GM20000 (cell line): ENCODE data around the gene UTF1.

ENCODE experiments used
- DNase-seq: peaks from one replicate; pipeline ENCODE4 v3.0.0; 2012; ENCODE audit warnings: low spot score
- TF ChIP-seq, protein P1 (sequence below): IDR thresholded peaks from 2 replicates; pipeline ENCODE4 v1.5.1; 2012; ENCODE audit warnings: mild to moderate bottlenecking, control low read depth; ENCODE audit errors: extremely low read depth, missing control alignments

UTF1 gene, protein sequence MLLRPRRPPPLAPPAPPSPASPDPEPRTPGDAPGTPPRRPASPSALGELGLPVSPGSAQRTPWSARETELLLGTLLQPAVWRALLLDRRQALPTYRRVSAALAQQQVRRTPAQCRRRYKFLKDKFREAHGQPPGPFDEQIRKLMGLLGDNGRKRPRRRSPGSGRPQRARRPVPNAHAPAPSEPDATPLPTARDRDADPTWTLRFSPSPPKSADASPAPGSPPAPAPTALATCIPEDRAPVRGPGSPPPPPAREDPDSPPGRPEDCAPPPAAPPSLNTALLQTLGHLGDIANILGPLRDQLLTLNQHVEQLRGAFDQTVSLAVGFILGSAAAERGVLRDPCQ

DNA sequence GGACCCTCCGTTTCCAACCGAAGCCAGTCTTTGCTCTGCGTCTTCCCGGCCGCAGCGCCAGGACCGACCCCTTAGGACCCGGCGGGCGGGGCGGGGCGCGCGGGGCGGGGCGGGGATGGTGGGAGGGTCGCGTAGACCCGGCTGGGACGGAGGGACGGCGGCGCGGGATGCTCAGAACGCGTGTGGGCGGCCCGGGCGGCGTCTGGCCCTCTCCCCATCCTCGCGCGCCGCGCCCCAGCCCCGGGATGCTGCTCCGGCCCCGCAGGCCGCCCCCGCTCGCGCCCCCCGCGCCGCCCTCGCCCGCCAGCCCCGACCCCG, at the start of gene UTF1:
TSS of gene UTF1 (plus strand) at position 174 of the 318 bp plus-strand sequence. CDS start at position 246, 72 bp downstream.
- no peak for DNase-seq
- TF ChIP-seq, protein P1, sequence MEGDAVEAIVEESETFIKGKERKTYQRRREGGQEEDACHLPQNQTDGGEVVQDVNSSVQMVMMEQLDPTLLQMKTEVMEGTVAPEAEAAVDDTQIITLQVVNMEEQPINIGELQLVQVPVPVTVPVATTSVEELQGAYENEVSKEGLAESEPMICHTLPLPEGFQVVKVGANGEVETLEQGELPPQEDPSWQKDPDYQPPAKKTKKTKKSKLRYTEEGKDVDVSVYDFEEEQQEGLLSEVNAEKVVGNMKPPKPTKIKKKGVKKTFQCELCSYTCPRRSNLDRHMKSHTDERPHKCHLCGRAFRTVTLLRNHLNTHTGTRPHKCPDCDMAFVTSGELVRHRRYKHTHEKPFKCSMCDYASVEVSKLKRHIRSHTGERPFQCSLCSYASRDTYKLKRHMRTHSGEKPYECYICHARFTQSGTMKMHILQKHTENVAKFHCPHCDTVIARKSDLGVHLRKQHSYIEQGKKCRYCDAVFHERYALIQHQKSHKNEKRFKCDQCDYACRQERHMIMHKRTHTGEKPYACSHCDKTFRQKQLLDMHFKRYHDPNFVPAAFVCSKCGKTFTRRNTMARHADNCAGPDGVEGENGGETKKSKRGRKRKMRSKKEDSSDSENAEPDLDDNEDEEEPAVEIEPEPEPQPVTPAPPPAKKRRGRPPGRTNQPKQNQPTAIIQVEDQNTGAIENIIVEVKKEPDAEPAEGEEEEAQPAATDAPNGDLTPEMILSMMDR = no peak

DNA sequence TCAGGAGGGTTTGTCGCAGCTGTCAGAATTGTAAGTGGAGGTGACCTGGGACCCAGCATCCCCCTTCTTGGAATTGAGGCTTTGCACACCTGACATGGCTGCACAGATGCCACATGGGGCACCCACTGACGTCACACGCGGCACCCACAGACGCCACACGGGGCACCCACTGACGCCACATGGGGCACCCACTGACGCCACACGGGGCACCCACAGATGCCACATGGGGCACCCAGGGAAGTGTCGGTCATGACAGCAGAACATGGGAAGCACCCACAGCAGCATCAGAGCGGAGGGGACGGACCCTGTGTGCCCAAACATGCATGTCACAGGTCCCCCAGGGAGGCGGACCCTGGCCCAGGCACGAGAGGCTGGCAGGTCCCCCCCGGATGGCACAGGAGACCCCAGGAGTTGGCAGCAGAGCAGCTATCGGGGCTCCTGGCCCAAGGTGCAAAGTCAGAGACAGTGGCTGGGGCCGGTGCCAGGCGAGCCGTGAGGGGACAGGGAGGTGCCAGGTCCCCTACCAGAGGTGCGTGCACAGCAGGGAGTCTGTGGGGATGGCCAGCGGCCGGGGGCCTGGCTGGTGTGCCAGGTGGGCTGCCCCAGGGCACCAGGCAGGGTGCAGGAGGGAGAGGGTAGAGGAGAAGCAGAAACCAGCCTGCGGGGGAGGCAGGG, 48.9 kb upstream of the UTF1 start:
- DNase-seq = no peak
- TF ChIP-seq, protein P1 = no peak

DNA sequence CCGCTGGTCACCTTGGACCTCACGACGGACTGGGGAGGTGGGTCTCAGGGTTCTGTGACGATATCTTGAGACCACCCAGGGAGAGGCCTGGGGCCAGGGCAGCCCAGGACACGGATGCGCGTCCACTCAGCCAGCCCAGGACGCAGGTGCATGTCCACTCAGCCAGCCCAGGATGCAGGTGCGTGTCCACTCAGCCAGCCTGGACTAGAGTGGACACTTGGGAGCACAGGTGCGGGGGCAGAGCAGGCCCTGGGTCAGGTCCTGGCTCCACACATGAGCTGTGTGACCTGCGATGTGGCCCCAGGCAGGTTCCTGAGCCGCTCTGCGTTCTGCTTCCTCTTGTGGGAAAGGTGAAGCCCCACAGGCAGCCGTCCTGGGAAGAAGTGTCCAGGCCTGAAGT, 47.8 kb upstream of the UTF1 start:
- DNase-seq = no peak

DNA sequence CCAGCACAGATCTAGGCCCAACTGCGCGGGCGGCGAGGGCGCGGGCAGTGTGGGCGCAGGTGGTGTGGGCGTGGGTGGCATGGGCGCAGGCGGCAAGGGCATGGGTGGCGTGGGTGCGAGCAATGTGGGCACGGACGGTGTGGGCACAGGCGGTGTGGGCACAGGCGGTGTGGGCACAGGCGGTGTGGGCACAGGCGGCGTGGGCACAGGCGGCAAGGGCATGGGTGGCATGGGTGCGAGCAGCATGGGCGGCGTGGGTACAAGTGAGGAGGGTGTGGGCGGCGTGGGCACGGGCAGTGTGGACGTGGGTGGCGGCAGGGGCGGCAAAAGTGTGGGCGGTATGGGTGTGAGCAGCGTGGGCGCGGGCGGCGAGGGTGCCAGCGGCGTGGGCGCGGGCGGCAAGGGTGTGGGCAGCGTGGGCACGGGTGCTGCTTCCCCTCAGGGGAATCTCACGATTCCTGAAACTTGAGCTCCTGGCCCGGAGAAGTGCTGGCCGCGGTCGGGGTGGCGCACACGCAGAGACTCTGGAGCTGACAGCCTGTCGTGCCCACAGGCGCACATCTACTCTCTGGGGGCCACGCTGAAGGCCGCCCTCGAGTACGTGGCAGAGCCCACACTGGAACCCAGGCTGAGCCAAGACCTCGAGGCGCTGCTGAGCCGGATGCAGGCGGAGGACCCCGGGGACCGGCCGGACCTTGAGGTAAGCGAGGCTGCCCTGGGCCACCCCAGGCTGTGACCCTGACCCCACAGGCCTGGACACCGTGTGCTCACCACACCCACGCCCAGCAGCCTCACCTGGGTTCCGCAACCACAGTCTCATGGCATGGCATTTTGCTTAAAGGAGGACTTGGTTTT, 47.0 kb upstream of the UTF1 start:
- TF ChIP-seq, protein P1 = no peak
- no peak for DNase-seq

More for the DNA sequence above, 47.8 kb upstream of the UTF1 start:
- TF ChIP-seq, protein P1 = no peak

DNA sequence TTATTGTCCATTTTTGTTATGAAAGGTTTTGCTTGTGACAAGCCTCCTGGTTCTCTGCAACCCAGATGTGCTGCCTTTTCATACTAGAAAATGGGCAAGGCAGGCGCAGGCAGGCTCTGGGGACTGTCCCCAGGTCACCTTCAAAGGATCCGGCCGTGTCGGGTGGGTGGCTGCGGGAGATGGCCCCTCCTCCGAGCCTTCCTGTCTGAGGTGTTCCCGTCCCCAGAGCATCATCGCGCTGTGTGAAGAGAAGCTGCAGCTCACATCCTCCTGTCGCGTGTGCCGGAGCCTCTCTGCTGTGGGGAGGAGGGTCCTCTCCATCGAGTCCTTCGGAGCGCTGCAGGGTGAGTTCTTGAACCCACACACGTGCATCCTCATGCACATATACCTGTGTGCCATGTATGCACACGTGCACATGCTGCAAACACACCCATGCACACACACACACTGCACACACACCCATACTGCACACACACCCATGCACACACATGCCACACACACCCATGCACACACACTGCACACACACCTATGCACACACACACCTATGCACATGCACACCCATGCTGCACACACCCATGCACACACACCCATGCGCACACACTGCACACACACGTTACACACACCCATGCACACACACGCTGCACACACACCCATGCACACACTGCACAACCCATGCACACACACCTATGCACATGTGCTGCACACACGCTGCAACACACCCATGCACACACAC, 46.2 kb upstream of the UTF1 start:
- TF ChIP-seq, protein P1 = no peak
- DNase-seq = no peak

DNA sequence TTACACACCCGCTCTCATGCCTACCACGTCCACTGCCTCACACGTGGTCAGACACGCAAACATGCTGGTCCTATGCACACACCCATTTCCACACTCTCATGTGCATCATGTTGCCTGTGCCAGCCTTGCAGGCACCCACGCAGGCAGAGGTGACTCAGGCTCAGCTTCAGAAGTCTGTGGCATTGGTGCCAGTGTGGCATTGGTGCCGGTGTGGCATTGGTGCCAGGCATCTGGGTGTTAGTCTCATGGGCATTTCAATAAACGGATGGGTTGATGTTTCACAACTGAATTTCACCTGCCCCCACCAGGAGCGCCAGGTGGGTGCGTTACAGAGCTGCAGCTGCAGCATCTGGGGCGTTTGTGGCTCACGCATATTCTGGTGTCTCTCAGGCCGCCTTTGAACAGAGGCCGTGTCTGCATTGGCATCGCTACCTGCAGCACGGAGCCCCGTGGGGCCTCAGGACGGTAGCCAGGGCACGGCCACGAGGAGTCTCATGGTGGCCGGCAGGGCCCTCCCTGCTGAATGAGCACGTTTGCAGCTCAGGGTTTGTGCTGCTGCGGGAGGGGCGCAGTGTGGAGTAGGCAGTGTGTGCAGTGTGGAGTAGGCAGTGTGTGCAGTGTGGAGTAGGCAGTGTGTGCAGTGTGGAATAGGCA, 45.3 kb upstream of the UTF1 start:
- DNase-seq = no peak
- TF ChIP-seq, protein P1 = no peak
